Measurements from ENCODE around the gene MET. TPM values are rescaled to one million over a fixed set of nuclear protein-coding genes. Genes with fewer than 3 reads are reported as not detected.
"Not testable (repeated sequence)": the region's sequence is repeated elsewhere in the genome, so short reads cannot be mapped to it uniquely, and the experiment has no call there.

MET gene
- total RNA-seq: under 1 TPM; 0.58 to 0.72 TPM

DNA sequence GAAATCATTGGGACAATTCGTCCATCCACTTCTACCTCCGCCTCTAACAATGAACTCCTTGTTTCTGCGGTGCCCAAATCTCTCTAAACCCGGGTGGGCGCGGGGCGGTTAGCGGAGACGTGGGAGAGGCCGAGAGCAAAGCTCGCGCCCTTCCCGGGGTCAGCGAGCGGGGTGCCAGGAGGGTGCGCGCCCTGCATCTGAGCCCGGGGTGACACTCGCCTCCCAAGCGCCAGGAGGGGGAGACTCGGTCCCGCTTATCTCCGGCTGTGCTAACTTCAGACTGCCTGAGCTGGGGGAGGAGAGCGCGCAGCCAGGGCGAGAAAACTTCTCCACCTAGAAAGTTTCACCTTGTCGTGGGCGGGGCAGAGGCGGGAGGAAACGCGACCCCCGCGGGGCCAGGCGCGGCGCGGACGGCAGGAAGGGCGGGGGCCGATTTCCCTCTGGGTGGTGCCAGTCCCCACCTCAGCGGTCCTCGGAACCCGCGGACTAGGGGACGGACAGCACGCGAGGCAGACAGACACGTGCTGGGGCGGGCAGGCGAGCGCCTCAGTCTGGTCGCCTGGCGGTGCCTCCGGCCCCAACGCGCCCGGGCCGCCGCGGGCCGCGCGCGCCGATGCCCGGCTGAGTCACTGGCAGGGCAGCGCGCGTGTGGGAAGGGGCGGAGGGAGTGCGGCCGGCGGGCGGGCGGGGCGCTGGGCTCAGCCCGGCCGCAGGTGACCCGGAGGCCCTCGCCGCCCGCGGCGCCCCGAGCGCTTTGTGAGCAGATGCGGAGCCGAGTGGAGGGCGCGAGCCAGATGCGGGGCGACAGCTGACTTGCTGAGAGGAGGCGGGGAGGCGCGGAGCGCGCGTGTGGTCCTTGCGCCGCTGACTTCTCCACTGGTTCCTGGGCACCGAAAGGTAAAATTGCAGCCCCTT is at the start of gene MET:
TSS of gene MET (plus strand) at position 516 of the 915 bp plus-strand sequence. CDS start 26,889 bp downstream, outside the sequence.
- peaks cover 69% of the 10 kb centered on the region for H3K27me3 Mint-ChIP-seq
- peak within 1 kb of the TSS; percentile 78 for H3K4me3 Mint-ChIP-seq
- no peak within 1 kb of the TSS for H3K27ac Mint-ChIP-seq
- H3K36me3 Mint-ChIP-seq: no peaks in the 10 kb centered on the region
- no peaks in the 10 kb centered on the region for H3K9me3 Mint-ChIP-seq
- peaks cover 10% of the 10 kb centered on the region for H3K4me1 Mint-ChIP-seq
- DNase-seq: peak; percentile 59

DNA sequence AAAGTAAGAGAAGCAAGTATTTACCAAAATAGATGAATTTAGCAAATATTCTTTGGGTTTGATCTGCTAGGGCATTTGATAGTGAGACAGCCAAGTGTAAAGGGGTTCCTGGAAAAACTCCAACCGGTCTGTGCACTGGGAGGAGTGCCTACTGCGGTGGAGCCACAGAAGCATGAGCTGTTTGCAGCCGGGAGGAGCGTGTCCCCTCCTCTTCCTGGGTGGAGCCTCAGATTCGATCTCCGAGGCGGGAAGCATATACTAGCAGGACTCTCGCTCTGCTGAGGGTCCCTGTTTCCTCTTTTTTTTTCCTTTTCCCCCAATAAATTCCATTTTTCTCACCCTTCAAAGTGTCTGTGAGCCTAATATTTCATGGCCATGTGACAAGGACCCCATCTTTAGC is 45.1 kb upstream of the MET start:
- H3K4me1 Mint-ChIP-seq: no peaks in the 10 kb centered on the region
- no peak overlapping the region for H3K4me3 Mint-ChIP-seq
- no peaks in the 10 kb centered on the region for H3K9me3 Mint-ChIP-seq
- no peaks in the 10 kb centered on the region for H3K36me3 Mint-ChIP-seq
- H3K27me3 Mint-ChIP-seq: peaks cover 46% of the 10 kb centered on the region
- H3K27ac Mint-ChIP-seq: no peak overlapping the region
- DNase-seq: no peak

DNA sequence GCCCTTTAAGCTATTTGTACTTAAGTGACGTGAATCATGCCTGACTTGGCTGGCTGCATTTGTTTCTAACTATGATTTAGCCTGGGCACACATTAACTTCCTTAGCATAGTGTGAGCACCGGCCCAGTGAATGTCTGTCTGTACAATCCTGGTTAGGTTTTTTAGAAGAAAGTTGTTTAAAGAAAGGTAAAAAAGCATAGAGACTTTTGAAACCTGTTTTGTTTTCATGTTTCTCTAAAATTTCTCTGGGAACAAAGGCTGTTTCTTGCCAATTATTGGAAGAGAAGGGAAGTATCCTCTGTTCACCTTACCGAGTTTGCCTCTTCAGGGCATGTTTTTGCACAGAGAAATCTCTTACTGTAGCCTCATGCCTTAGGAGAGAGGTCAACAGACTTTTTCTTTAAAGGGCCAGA is 42.9 kb upstream of the MET start:
- no peak overlapping the region for H3K27ac Mint-ChIP-seq
- H3K4me1 Mint-ChIP-seq: no peaks in the 10 kb centered on the region
- no peak overlapping the region for H3K4me3 Mint-ChIP-seq
- DNase-seq: no peak
- no peaks in the 10 kb centered on the region for H3K36me3 Mint-ChIP-seq
- H3K9me3 Mint-ChIP-seq: no peaks in the 10 kb centered on the region
- peaks cover 39% of the 10 kb centered on the region for H3K27me3 Mint-ChIP-seq

DNA sequence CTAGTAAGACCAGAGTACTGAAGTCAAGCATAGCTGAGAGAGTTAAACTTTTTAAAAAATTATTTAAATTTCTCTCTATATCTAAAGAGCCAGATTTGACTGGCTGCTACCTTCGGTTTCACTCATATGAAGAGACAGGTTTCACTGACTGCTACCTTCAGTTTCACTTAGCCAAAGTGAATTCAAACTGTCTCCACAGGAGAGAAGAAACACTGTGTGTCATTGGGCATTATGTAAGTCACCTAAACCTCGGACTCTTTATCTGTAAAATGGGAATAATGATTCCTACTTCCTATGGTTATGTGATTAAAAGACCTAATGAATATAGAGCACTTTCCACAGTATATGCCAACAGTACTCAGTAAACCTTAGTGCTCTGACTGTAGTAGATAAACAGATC is 41.6 kb upstream of the MET start:
- Mint-ChIP-seq H3K9me3 (no peaks in the 10 kb centered on the region), H3K36me3 (no peaks in the 10 kb centered on the region), H3K27ac (no peak overlapping the region), H3K27me3 (peaks cover 39% of the 10 kb centered on the region), H3K4me3 (no peak overlapping the region), H3K4me1 (no peaks in the 10 kb centered on the region)
- no peak for DNase-seq

DNA sequence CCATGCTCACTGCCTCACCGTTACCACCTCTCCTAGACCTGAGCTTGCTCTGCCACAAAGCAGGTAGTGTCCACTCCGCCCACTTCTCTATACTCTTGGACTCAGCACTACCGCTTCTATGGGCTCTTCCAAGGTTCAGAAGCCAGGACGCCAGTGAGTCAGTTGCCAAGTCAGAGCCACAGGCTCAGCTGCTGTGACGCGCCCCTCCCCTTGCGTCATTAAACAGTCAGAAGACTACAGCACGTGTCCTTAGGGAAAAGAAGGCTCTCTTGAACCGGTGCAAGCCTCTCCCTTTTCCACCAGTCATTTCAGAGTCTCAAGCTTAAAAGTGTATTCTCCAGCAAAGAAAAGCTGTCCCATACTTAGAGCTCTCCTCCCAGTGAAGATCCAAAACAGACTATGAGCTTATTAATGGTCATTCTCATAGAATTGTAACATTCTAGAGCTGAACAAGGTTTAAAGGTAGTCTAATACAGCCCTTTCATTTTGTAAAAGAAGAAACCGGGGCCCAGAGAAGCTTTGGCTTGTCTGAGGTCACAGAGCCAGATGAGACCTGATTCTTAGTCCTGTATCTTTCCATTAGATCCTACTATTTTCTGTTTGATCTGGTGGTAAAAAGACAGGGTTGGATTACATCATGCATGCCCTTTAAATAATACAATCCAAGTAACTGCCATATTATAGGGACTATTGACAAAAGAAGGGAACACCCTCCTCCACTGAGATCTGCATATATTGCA is 40.9 kb upstream of the MET start:
- no peaks in the 10 kb centered on the region for H3K9me3 Mint-ChIP-seq
- DNase-seq: no peak
- H3K36me3 Mint-ChIP-seq: no peaks in the 10 kb centered on the region
- H3K27ac Mint-ChIP-seq: no peak overlapping the region
- H3K27me3 Mint-ChIP-seq: peaks cover 43% of the 10 kb centered on the region
- H3K4me3 Mint-ChIP-seq: no peak overlapping the region
- H3K4me1 Mint-ChIP-seq: no peaks in the 10 kb centered on the region

DNA sequence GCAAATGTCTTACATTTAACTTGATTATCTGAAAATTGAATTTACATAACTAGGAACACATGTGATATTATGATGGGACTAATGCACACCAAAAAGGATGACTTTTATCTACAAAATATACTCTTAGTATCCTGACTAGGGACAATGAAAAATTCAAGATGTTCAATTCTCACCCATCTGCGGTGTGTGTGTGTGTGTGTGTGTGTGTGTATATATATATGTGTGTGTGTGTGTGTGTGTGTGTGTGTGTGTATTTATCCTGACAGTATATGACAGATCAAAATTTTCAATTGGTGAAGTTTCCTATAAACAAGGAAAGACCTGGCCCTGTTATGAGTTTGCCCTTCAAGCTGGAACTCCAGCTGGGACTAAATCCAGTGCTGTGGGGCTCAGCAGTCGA is 40.3 kb upstream of the MET start:
- H3K9me3 Mint-ChIP-seq: no peaks in the 10 kb centered on the region
- H3K36me3 Mint-ChIP-seq: no peaks in the 10 kb centered on the region
- H3K27me3 Mint-ChIP-seq: peaks cover 39% of the 10 kb centered on the region
- no peak for DNase-seq
- H3K27ac Mint-ChIP-seq: no peak overlapping the region
- no peak overlapping the region for H3K4me3 Mint-ChIP-seq
- no peaks in the 10 kb centered on the region for H3K4me1 Mint-ChIP-seq

DNA sequence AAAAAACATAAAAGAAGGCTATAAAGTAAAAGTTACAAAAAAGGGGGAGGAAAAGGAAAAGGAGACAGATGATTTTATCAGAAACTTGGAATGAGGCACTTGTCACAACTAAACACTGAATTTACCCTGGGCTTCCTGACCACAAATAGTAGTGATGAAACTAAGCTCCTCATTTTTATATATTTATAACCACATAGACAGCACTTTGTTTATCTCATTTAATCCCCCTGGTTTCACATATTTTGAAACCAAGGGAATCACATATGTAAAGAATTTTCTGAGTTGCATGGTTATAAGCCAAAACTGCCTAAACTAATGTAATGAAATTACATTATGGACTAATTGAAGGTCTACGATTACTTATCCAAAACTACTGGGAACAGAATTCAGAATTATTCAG is 39.6 kb upstream of the MET start:
- Mint-ChIP-seq H3K9me3 (no peaks in the 10 kb centered on the region), H3K27me3 (peaks cover 34% of the 10 kb centered on the region), H3K4me3 (no peak overlapping the region), H3K27ac (no peak overlapping the region), H3K36me3 (no peaks in the 10 kb centered on the region), H3K4me1 (no peaks in the 10 kb centered on the region)
- no peak for DNase-seq

DNA sequence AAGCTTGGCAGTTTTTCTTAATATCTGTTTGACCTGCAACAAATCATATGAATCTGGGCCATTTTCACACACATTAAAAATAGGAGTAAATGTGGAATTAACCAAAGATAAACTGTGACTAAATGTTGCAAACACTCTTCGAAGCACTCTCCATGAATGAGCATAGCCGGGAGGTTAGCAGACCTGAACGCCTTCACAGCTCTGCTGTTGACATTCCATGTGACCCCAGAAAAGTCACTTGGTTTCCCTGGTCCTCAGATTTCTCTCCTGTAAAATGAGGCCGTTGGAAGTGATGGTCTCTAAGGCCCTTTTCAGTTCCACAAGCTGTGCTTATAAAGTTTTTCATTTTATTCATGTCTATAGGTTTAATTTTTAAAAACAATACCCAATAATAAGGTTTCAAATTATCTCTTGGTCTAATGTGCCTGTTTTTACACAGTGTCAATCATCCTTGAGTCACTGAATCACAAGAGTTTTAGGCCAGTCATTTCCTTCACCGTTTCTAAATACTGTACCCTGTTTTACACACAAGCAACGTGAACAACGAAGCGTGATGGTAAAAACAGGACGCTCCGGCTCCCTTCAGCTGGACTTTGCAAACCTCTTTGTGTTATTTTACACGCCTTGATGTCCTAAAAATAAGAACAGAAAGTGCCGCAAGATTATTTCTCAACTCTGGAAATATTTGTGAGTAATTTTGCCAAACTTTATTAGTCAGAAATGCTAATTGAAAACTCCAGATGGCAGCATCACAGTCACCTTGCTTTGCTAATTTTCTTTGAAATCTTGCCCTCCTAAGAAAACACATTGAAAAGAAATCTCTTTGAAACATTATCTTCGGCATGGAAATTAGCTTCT is 38.6 kb upstream of the MET start:
- no peak overlapping the region for H3K27ac Mint-ChIP-seq
- no peaks in the 10 kb centered on the region for H3K36me3 Mint-ChIP-seq
- H3K27me3 Mint-ChIP-seq: peaks cover 30% of the 10 kb centered on the region
- H3K4me3 Mint-ChIP-seq: no peak overlapping the region
- DNase-seq: no peak
- no peaks in the 10 kb centered on the region for H3K9me3 Mint-ChIP-seq
- H3K4me1 Mint-ChIP-seq: no peaks in the 10 kb centered on the region

DNA sequence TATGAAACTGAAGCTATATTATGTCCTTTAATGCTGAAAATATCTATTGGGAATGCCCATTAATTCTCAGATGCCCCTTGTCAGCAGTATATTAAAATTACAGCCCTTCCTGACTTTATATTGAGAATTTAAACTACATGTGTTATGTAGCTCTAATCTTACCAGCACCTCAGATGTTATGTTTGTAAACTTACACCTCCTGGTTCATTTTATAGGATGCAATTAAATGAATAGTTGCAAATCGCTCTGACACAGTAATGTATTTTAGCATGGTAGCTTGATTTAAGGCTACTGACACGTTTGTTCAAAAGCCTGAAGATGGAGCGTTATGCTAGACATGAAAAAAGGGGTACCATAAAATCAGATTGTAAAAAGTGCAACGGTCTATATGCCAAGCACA is 35.0 kb upstream of the MET start:
- H3K27me3 Mint-ChIP-seq: peaks cover 20% of the 10 kb centered on the region
- H3K36me3 Mint-ChIP-seq: no peaks in the 10 kb centered on the region
- no peak for DNase-seq
- H3K4me1 Mint-ChIP-seq: no peaks in the 10 kb centered on the region
- no peak overlapping the region for H3K27ac Mint-ChIP-seq
- no peak overlapping the region for H3K4me3 Mint-ChIP-seq
- no peaks in the 10 kb centered on the region for H3K9me3 Mint-ChIP-seq

DNA sequence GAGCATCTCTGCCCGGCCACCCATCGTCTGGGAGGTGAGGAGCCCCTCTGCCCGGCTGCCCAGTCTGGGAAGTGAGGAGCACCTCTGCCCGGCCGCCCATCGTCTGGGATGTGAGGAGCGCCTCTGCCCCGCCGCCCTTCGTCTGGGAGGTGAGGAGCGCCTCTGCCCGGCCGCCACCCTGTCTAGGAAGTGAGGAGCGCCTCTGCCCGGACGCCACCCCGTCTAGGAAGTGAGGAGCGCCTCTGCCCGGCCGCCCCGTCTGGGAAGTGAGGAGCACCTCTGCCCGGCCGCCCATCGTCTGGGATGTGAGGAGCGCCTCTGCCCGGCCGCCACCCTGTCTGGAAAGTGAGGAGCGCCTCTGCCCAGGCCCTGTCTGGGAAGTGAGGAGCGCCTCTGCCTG is 33.4 kb upstream of the MET start:
- H3K27me3 Mint-ChIP-seq: peaks cover 17% of the 10 kb centered on the region
- H3K4me3 Mint-ChIP-seq, H3K27ac Mint-ChIP-seq, H3K9me3 Mint-ChIP-seq, H3K36me3 Mint-ChIP-seq, H3K4me1 Mint-ChIP-seq, DNase-seq: not testable (repeated sequence)

DNA sequence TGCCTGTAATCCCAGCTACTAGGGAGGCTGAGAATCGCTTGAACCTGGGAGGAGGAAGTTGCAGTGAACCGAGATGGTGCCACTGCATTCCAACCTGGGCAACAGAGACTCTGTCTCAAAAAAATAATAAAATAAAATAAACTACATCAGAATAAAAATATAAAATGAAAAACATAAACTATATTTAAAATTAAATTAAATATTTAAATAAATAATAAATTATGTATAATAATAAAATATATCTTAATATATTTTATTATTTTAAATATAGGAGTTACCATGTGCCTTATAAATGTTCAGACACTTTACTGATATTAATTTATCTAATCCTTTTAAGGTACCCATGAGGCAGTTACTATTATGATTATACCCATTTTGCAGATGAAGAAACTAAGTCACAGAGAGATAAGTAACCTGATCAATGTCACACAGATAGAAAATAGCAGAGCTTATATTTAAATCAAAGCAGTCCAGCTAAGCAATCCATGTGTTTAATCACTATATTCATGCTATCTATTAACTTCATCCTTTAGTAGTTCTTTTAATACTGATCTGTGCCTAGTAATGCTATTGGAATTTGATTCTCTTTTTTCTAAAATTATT is 30.3 kb upstream of the MET start:
- Mint-ChIP-seq H3K4me3 (no peak overlapping the region), H3K27ac (no peak overlapping the region), H3K9me3 (no peaks in the 10 kb centered on the region), H3K27me3 (peaks cover 13% of the 10 kb centered on the region), H3K4me1 (no peaks in the 10 kb centered on the region), H3K36me3 (no peaks in the 10 kb centered on the region)
- no peak for DNase-seq

DNA sequence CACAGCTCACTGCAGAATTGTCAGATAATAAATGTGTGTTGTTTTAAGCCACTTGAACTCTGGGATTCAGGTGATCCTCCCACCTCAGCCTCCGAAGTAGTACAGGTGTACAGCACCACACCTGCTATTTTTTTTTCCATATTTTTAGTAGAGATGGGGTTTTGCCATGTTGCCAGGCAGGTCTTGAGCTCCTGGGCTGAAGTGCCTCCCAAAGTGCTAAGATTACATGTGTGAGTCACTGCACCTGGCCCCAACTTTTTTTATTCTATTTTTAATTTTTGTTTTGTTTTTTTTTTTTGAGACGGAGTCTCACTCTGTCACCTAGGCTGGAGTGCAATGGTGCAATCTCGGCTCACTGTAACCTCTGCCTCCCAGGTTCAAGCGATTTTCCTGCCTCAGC is 28.8 kb upstream of the MET start:
- H3K4me3 Mint-ChIP-seq, DNase-seq, H3K27ac Mint-ChIP-seq, H3K9me3 Mint-ChIP-seq, H3K36me3 Mint-ChIP-seq, H3K4me1 Mint-ChIP-seq: not testable (repeated sequence)
- H3K27me3 Mint-ChIP-seq: peaks cover 23% of the 10 kb centered on the region

DNA sequence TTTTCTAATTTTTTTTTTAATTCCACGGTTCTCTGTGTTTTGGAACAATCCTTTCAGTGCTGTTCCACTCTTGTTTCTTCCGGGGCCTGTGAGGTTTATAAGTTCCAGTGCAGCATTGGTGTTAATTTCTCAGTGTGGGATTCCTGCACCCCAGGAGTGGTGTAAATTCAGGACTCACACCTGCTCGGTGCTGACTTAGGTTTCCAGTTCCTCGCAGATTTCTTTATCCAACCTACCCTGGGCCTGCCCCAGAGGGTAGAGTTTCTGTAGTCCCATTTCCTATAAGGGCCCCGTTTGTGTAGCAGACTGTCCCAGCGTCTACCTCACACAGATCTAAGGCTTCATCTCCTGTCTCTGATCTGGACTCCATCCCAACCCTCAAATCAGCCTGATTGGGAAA is 27.4 kb upstream of the MET start:
- no peak for DNase-seq
- Mint-ChIP-seq H3K9me3 (no peaks in the 10 kb centered on the region), H3K36me3 (no peaks in the 10 kb centered on the region)

DNA sequence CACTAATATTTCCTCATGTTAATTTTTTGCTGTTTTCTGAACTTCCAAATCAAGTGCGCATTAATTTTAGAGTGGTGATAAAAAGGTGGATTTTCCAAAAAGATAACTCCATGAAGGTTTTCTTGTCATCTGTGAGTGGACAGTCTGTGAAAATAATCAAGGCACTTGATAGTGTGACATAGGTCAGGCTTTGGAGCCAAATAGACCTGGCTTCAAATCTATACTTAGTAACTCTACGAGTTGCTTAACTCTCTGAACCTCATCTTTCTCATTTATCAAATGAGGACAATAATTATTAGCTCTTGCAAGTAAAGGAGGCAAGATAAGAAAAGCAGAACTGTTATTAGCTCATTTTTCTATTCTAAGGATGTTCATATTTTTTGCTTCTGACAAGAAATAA is 24.7 kb upstream of the MET start:
- no peak overlapping the region for H3K4me3 Mint-ChIP-seq
- no peak for DNase-seq
- no peaks in the 10 kb centered on the region for H3K36me3 Mint-ChIP-seq
- H3K27ac Mint-ChIP-seq: no peak overlapping the region
- no peaks in the 10 kb centered on the region for H3K9me3 Mint-ChIP-seq
- no peaks in the 10 kb centered on the region for H3K4me1 Mint-ChIP-seq
- H3K27me3 Mint-ChIP-seq: peaks cover 23% of the 10 kb centered on the region

More for the DNA sequence above, 27.4 kb upstream of the MET start:
- Mint-ChIP-seq H3K4me1 (no peaks in the 10 kb centered on the region), H3K27ac (no peak overlapping the region), H3K4me3 (no peak overlapping the region), H3K27me3 (peaks cover 26% of the 10 kb centered on the region)

DNA sequence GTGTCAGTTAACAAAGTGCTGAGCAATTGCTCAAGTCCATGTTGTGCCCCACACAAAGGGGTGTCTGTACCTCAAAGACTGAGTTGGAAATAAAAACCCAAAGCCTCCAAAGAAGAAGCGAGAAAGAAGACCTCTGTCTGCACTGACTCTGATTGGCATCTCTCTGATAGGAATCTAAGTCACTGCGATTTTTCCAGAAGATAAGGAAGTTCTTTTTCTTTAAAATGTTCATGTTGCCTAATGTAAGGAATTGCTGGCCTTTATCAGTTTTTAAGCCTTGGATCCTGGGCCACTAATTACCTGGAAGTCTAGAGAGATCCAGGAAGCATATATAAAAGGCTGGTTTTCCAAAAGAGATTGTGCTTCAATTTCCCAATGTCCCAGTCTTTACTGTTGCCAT is 24.1 kb upstream of the MET start:
- peaks cover 28% of the 10 kb centered on the region for H3K27me3 Mint-ChIP-seq
- no peak overlapping the region for H3K27ac Mint-ChIP-seq
- no peaks in the 10 kb centered on the region for H3K9me3 Mint-ChIP-seq
- DNase-seq: no peak
- no peak overlapping the region for H3K4me3 Mint-ChIP-seq
- H3K36me3 Mint-ChIP-seq: no peaks in the 10 kb centered on the region
- no peaks in the 10 kb centered on the region for H3K4me1 Mint-ChIP-seq
